Body of pancreas (tissue), 4 donors: Measurements from ENCODE around the gene CLEC3A. TPM values are rescaled to one million over a fixed set of nuclear protein-coding genes. Genes with fewer than 3 reads are reported as not detected.

Source experiments
- ATAC-seq: fragments of 150-250 bp; one replicate; pipeline ENCODE4 v1.9.1; 2016
- DNase-seq, 4 donors: peaks; one replicate each; pipeline ENCODE4 v3.0.0-alpha.2; 2019
- H3K27ac ChIP-seq, 4 donors: fragments of 200-600 bp; sonication (generic); 1 replicate in 3 of 4; 2 replicates in 1 of 4; pipeline versions ENCODE4 v1.5.1 to v1.6.1; 2016 to 2019; ENCODE audit warnings: mild to moderate bottlenecking in 1 of 4, mixed read lengths in 1 of 4, moderate library complexity in 1 of 4
- H3K27me3 ChIP-seq, 2 donors: fragments of 200-600 bp; sonication (generic); one replicate each; pipeline ENCODE4 v1.6.0; 2016; ENCODE audit warnings: mild to moderate bottlenecking in 1 of 2
- H3K36me3 ChIP-seq, 2 donors: fragments of 200-600 bp; sonication (generic); replicated peaks in 1 of 2; 2 replicates each; pipeline ENCODE4 v1.5.1; 2016; ENCODE audit warnings: low read depth in 2 of 2; ENCODE audit not compliant: insufficient read depth in 1 of 2
- H3K4me1 ChIP-seq: fragments of 200-600 bp; sonication (generic); one replicate; pipeline ENCODE4 v1.6.0; 2016
- H3K4me3 ChIP-seq, 2 donors: fragments of 200-600 bp; sonication (generic); 1 replicate in 1 of 2; 2 replicates in 1 of 2; pipeline ENCODE4 v1.5.1; 2016 to 2019
- H3K9me3 ChIP-seq, 3 donors: fragments of 200-600 bp; sonication (generic); 1 replicate in 2 of 3; 2 replicates in 1 of 3; pipeline ENCODE4 v1.5.1; 2016
- POLR2A ChIP-seq, 3 donors: fragments of 450-650 bp; IDR thresholded peaks; one replicate each; pipeline ENCODE4 v1.6.1; 2016; ENCODE audit warnings: antibody characterized with exemption in 3 of 3, mild to moderate bottlenecking in 2 of 3
- WGBS, 2 donors: methylation state at CpG; one replicate each; pipeline ENCODE4 v1.1.5; 2017; 5-methylcytosine and 5-hydroxymethylcytosine counted together
- intact Hi-C: fragments of 100-400 bp; cut with DNase I; formaldehyde crosslinking; loops from one replicate; pipeline ENCODE4 v1.15.1; 2023
- total RNA-seq, 2 donors: library from RNA; depleted of rRNA; stranded (reverse); fragments of >200 nt; gene quantifications; one replicate each; pipeline ENCODE4 v1.1.0, GENCODE V29; 2016
- TF ChIP-seq, protein P1 (sequence below), 7 experiments: fragments of 450-650 bp in 4 of 7; fragments of 200-600 bp in 3 of 7; sonication (generic) in 3 of 7; IDR thresholded peaks; one replicate each; pipeline ENCODE4 v1.5.1; 2016 to 2019; ENCODE audit warnings: antibody characterized with exemption in 7 of 7

Gene CLEC3A
- total RNA-seq, 2 donors from 2014 or later: not detected

DNA sequence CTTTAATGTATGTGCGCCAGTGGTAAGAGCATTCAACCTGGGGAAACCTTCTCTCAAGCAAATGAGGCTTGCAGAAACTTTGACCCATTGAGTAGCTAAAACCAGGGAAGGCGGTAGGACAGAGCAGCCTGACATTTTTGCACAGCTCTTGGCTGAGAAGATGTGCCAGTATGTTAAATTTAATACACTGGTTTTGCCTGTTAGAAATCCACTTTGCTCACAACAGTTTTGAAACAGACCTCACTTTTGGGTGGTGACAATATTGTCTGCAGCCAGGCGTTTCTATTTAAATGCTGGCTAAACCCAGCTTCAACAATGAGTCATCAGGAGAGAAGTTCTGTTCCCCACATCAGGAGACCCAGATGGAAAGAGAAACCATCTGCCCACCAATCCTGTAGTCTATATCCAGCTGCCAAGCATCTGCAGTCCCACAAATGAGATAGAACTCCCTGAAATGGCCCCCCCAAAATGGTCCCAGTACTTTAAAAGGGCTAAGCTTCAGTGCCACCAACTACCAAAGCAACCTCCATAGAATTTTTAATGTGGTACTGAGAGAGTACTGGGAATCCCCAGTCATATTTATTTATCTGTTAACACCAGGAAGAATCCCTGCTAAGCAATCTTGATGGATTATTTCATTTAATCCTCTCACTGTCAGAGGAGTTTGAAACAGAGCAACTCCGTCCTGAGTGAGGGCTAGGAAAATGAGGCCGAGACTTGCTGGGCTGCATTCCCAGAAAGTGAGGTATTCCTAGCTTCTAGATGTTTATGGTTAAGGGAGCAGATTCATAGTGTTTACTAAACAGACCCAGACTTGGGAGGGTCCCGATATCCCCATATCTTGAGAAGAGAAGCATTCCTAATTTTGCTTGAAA lies 29.0 kb upstream of the CLEC3A start:
- DNase-seq: no peak
- Histone ChIP-seq H3K9me3 (peaks cover 0 to 3% (median 0%) of the 10 kb centered on the region in 3 donors), H3K27me3 (no peaks in the 10 kb centered on the region), H3K4me3 (no peak overlapping the region), H3K4me1 (no peaks in the 10 kb centered on the region), H3K36me3 (no peaks in the 10 kb centered on the region), H3K27ac (no peak overlapping the region)
- ATAC-seq: no peak
- WGBS, 2 donors: 36 to 44% methylated on average over 6 of the region's 6 CpGs
- intact Hi-C loops: no loop called here
- TF ChIP-seq POLR2A (IDR thresholded peaks at IDR 0.05): no peak
- TF ChIP-seq, protein P1, sequence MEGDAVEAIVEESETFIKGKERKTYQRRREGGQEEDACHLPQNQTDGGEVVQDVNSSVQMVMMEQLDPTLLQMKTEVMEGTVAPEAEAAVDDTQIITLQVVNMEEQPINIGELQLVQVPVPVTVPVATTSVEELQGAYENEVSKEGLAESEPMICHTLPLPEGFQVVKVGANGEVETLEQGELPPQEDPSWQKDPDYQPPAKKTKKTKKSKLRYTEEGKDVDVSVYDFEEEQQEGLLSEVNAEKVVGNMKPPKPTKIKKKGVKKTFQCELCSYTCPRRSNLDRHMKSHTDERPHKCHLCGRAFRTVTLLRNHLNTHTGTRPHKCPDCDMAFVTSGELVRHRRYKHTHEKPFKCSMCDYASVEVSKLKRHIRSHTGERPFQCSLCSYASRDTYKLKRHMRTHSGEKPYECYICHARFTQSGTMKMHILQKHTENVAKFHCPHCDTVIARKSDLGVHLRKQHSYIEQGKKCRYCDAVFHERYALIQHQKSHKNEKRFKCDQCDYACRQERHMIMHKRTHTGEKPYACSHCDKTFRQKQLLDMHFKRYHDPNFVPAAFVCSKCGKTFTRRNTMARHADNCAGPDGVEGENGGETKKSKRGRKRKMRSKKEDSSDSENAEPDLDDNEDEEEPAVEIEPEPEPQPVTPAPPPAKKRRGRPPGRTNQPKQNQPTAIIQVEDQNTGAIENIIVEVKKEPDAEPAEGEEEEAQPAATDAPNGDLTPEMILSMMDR (IDR thresholded peaks at IDR 0.05): no peak

DNA sequence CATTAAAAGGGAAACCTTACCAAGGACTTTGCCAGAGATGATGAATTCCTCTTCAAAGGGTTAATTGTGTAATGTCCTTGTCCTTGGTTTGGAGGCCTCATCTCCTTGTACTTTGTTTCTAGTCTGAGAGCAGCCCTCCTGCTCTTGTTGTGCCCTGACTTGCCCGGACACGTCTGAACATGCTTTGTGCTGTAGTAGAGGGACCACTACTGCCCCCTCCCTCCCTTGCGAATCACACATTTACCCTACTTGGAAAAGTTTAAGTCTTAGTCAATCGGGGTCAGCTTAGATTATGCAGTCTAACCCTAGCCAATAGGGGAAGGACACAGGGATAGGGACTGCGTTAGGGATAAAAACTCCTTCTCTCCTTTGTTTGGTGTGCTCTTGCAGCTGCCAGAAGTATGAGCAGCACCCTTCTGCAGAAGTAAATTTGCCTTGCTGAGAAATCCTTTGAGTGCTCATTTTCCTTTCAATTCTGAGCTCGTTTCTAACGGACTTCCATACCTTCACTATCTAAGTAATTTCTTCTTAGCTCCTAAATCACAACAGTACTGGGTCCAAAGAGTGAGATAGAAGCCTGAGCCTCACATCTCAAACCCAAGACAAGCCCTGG lies 26.4 kb upstream of the CLEC3A start:
- no peaks in the 10 kb centered on the region for H3K27me3 ChIP-seq
- intact Hi-C loops: no loop called here
- ATAC-seq (no peak), DNase-seq (no peak)
- whole genome bisulfite sequencing, 2 donors: 72% methylated on average over 7 of the region's 7 CpGs
- TF ChIP-seq POLR2A (IDR thresholded peaks at IDR 0.05): no peak
- TF ChIP-seq, protein P1 (IDR thresholded peaks at IDR 0.05): no peak
- H3K27ac ChIP-seq: no peak overlapping the region
- H3K9me3 ChIP-seq: peaks cover 0 to 3% (median 0%) of the 10 kb centered on the region in 3 donors
- no peaks in the 10 kb centered on the region for H3K4me1 ChIP-seq
- H3K4me3 ChIP-seq: no peak overlapping the region
- no peaks in the 10 kb centered on the region for H3K36me3 ChIP-seq

DNA sequence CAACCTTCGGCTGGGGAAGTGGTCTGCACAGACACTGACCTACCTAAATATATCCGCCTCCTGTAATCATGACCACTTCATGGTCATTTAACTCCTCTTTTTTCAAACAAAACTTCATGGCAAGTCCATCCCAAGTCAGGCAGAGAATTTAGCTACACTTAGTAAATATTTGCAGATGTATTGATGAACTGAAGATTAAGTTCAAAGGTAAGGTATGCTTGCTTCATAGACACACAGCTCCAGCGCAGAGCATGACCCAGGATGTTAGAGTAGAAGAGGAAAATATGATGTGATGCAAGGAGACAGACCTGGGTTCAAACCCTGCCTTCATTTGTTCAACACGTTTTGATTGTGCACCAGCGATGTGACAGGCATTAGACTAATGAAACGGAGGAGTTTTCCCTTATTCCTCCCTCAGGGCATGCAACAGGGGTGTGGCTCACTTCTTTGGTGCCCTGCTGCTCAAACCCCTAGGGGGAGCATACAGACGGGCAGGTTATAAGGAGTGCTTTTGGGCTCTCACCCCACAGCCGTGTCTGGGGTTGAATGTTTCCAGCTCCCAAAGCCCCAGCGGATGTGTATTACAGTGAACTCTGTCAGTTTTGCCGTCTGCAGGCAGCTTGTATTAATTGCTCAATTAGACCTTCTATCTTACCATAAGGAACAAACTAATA lies 23.9 kb upstream of the CLEC3A start:
- TF ChIP-seq, protein P1 (IDR thresholded peaks at IDR 0.05): no peak
- TF ChIP-seq POLR2A (IDR thresholded peaks at IDR 0.05): no peak
- Histone ChIP-seq H3K9me3 (peaks cover 0 to 3% (median 0%) of the 10 kb centered on the region in 3 donors), H3K4me1 (no peaks in the 10 kb centered on the region), H3K27ac (no peak overlapping the region), H3K4me3 (no peak overlapping the region), H3K36me3 (no peaks in the 10 kb centered on the region), H3K27me3 (no peaks in the 10 kb centered on the region)
- intact Hi-C loops: no loop called here
- DNase-seq (no peak), ATAC-seq (no peak)
- 50 to 58% methylated on average over 10 of the region's 10 CpGs for WGBS, 2 donors

DNA sequence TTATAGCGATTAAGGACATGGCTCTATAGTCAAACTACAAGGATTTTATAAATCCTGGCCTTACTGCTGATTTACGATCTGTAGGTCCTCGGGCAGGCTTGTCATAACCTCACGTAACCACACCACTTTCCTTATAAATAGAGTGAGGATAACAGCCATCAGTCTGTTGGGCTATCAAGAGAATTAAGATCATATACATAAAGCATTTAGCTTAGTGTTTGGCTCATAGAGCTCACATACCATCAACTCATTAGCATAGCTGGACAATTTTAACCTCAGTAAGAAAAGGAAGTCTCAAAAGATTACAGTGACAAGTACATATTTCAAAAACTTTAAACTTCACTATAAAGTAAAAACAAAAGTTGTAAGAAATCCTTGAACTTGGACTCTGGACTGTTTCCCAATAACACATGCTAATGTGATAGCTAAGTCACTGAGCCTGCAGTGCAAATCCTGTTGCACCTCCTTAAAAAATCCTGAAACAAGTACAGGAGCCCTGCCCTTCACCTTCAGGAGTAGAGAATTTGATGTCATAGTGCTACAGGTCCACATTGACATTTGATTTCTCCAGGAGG lies 20.8 kb upstream of the CLEC3A start:
- 48 to 49% methylated on average over 4 of the region's 4 CpGs for WGBS, 2 donors
- H3K4me1 ChIP-seq: no peaks in the 10 kb centered on the region
- H3K4me3 ChIP-seq: no peak overlapping the region
- no peaks in the 10 kb centered on the region for H3K36me3 ChIP-seq
- intact Hi-C loops: no loop called here
- peaks cover 0 to 3% (median 0%) of the 10 kb centered on the region in 3 donors for H3K9me3 ChIP-seq
- H3K27me3 ChIP-seq: no peaks in the 10 kb centered on the region
- DNase-seq: no peak
- ATAC-seq: no peak
- no peak overlapping the region for H3K27ac ChIP-seq
- TF ChIP-seq, protein P1 (IDR thresholded peaks at IDR 0.05): no peak
- TF ChIP-seq POLR2A (IDR thresholded peaks at IDR 0.05): no peak
